ENCODE measurements around the gene PPP6R2. TPM values are rescaled to one million over a fixed set of nuclear protein-coding genes. Genes with fewer than 3 reads are reported as not detected.

Gene PPP6R2
- total and polyA plus RNA-seq, 9 of the 15 experiments (the other 6 are each of a cell fraction or from before 2014, with no cell fraction given): 0.32 to 39.8 (median 21.4) TPM

DNA sequence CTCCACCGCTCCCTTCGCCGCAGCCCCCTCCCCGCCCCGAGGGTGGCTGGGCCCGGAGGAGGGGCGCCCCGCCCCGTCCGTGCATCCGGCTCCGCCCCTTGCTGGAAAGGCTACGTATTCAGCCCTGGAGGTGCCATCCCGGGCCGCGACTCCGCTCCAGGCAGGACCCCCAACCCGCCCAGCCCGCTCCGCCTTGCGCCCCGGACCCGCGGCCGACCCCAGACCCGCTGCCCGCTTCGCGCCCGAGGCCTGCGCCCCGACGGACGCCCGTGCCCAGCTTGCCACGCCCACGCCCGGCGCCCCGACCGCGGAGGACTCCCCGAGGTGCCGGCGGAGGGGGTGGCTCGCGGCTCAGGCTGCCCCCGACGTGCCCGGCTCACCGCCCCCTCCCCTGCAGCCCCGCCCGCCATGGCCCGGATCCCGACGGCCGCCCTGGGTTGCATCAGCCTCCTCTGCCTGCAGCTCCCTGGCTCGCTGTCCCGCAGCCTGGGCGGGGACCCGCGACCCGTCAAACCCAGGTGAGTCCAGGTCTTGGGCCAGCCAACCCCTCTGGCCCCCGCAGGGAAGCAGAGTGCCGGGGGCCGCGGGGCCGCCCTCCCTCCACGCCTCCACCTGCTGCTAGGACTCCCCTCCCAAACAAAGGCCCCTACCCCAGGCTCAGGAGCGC is 138.4 kb downstream of the PPP6R2 start, which contains the start of gene ADM2 (continued):
- TF ChIP-seq, protein P1, sequence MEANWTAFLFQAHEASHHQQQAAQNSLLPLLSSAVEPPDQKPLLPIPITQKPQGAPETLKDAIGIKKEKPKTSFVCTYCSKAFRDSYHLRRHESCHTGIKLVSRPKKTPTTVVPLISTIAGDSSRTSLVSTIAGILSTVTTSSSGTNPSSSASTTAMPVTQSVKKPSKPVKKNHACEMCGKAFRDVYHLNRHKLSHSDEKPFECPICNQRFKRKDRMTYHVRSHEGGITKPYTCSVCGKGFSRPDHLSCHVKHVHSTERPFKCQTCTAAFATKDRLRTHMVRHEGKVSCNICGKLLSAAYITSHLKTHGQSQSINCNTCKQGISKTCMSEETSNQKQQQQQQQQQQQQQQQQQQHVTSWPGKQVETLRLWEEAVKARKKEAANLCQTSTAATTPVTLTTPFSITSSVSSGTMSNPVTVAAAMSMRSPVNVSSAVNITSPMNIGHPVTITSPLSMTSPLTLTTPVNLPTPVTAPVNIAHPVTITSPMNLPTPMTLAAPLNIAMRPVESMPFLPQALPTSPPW (CRISPR knock-in tag; IDR thresholded peaks at IDR 0.05): peak; percentile 69
- TF ChIP-seq, protein P2, sequence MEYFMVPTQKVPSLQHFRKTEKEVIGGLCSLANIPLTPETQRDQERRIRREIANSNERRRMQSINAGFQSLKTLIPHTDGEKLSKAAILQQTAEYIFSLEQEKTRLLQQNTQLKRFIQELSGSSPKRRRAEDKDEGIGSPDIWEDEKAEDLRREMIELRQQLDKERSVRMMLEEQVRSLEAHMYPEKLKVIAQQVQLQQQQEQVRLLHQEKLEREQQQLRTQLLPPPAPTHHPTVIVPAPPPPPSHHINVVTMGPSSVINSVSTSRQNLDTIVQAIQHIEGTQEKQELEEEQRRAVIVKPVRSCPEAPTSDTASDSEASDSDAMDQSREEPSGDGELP (CRISPR knock-in tag; IDR thresholded peaks at IDR 0.05; ENCODE audit: borderline replicate concordance): 0 out of 2 replicates have a peak, but pooled peaks have one; percentile 4
- TF ChIP-seq SP2 (IDR thresholded peaks at IDR 0.05; ENCODE audit: extremely low read depth, low read depth, low read length, poor library complexity, severe bottlenecking) (no peak), NCOA6 (IDR thresholded peaks at IDR 0.05) (no peak), KDM2B (CRISPR knock-in tag; IDR thresholded peaks at IDR 0.05) (no peak), SMAD4 (CRISPR knock-in tag; conservative IDR thresholded peaks at IDR 0.05) (no peak), SAP30 (IDR thresholded peaks at IDR 0.05; ENCODE audit: borderline replicate concordance, insufficient read depth, low read depth, low read length, poor library complexity, severe bottlenecking) (no peak), PHF8 (IDR thresholded peaks at IDR 0.05; ENCODE audit: borderline replicate concordance, low read length) (peak; percentile 40; the same call in 1 of the 2 replicates), DMBX1 (CRISPR knock-in tag; IDR thresholded peaks at IDR 0.05; ENCODE audit: borderline replicate concordance) (no peak), SMARCA5 (IDR thresholded peaks at IDR 0.05) (no peak), NFATC3 (IDR thresholded peaks at IDR 0.05) (no peak), MCM7 (IDR thresholded peaks at IDR 0.05) (no peak), FUS (optimal IDR thresholded peaks at IDR 0.05; ENCODE audit: low read depth, low read length) (no peak), TCF3 (CRISPR knock-in tag; IDR thresholded peaks at IDR 0.05) (no peak), FOXJ2 (tag; IDR thresholded peaks at IDR 0.05) (no peak), SOX6 (IDR thresholded peaks at IDR 0.05) (no peak), LCOR (CRISPR knock-in tag; IDR thresholded peaks at IDR 0.05) (no peak), SMARCC2 (IDR thresholded peaks at IDR 0.05; ENCODE audit: low read depth) (no peak), TFAM (CRISPR knock-in tag; conservative IDR thresholded peaks at IDR 0.05) (no peak), BCL6 (CRISPR knock-in tag; IDR thresholded peaks at IDR 0.05) (no peak)
- TF ChIP-seq, protein P3, sequence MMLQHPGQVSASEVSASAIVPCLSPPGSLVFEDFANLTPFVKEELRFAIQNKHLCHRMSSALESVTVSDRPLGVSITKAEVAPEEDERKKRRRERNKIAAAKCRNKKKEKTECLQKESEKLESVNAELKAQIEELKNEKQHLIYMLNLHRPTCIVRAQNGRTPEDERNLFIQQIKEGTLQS (IDR thresholded peaks at IDR 0.05): peak; percentile 79
- TF ChIP-seq, protein P3 (CRISPR knock-in tag; conservative IDR thresholded peaks at IDR 0.05): no peak
- TF ChIP-seq, protein P4, sequence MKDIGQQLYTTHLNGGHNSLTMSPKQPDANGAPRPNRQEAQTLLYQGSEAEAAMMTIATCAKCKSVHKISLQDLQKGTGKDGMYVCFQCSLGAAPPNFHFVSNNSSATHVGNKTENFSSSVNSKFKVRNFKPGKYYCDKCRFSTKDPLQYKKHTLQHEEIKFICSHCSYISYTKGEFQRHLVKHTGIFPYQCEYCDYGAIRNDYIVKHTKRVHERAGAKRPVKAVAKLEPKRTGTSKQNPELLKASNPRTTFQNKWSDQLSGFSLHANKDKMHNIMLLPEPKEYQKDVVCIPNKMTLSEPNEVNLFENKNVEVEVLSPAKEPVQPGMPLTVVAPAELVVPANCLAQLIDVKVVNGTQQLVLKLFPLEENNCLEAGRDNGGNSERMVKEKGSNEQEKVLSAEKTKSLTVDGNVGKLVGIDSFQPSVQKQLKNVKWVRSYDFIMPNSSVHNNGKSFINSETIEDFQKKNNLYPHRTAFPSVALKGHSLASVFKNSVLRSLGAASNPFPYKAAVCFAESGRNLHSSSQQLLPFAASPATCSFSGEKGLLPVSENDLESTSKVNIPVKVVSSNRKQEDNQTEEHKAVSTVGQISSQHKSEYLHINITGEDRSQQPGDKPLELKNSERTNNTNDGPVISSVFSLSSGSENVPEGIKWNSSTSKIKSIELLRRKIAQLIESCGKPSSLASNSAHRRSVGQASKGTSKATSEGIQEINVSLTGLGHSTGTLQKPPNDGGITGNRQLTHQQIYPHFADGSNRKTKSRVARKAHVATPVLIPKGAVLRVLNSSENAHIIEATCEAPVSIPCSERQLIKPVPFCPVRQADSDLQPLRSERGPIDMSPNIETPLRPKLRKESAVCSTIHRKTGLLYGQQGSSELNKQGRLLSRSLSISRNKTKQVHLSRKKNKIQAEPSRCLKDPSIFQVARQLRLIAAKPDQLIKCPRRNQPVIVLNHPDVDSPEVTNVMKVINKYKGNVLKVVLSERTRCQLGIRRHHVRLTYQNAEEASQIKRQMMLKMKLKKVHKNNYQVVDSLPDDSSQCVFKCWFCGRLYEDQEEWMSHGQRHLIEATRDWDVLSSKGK (CRISPR knock-in tag; IDR thresholded peaks at IDR 0.05): no peak
